PC-3 (cell line): ENCODE results near the gene REXO1. TPM values are rescaled to one million over a fixed set of nuclear protein-coding genes. Genes with fewer than 3 reads are reported as not detected.

Experiments used
- ATAC-seq: fragments of 200-7000 bp; cut with Tn5 transposase; 2 replicates; pipeline ENCODE4 v1.9.1; 2020; ENCODE audit warnings: mild to moderate bottlenecking, moderate library complexity
- BruUV-seq: library from RNA; stranded (reverse); fragments of 400-500 nt; replicated peaks from 2 replicates; lab custom pipeline; 2021; lab: Mats Ljungman, UMichigan
- CTCF ChIA-PET: fragments of 300-600 bp; sonication (Branson Sonifier 250); formaldehyde crosslinking; loops from one replicate; lab custom pipeline; 2022; ENCODE audit warnings: antibody characterized with exemption; lab: Charles Lee
- POLR2A ChIA-PET: fragments of 300-600 bp; sonication (Branson Sonifier 250); formaldehyde crosslinking; loops from one replicate; lab custom pipeline; 2022; ENCODE audit warnings: antibody characterized with exemption; ENCODE audit not compliant: unreplicated experiment; lab: Charles Lee
- DNase-seq: peaks from one replicate; pipeline ENCODE4 v3.0.0-alpha.2; 2015
- H2AFZ ChIP-seq: fragments of 300-600 bp; sonication (generic); 2 replicates; pipeline ENCODE4 v1.6.0; 2016; ENCODE audit warnings: antibody characterized with exemption, low read length
- H3F3A ChIP-seq: fragments of 300-600 bp; sonication (generic); one replicate; pipeline ENCODE4 v1.6.0; 2017; ENCODE audit warnings: antibody characterized with exemption, low read length, control low read depth, mild to moderate bottlenecking; ENCODE audit not compliant: unreplicated experiment
- H3K27ac ChIP-seq: fragments of 300-600 bp; sonication (generic); 2 replicates; pipeline ENCODE4 v1.5.1; 2016; ENCODE audit warnings: mild to moderate bottlenecking, low read length
- H3K27me3 ChIP-seq: fragments of 300-600 bp; sonication (generic); 2 replicates; pipeline ENCODE4 v1.6.1; 2016; ENCODE audit warnings: low read length, mixed read lengths
- H3K36me3 ChIP-seq: fragments of 300-600 bp; sonication (generic); 2 replicates; pipeline ENCODE4 v1.6.1; 2016; ENCODE audit warnings: low read depth, mixed run types, low read length, mixed read lengths
- H3K4me1 ChIP-seq: fragments of 300-600 bp; sonication (generic); 2 replicates; pipeline ENCODE4 v1.5.1; 2016; ENCODE audit warnings: low read length; ENCODE audit not compliant: insufficient read depth
- H3K4me2 ChIP-seq: fragments of 300-600 bp; sonication (generic); 2 replicates; pipeline ENCODE4 v1.6.0; 2016; ENCODE audit warnings: low read length
- H3K4me3 ChIP-seq: fragments of 300-600 bp; sonication (generic); 2 replicates; pipeline ENCODE4 v1.5.1; 2016; ENCODE audit warnings: mild to moderate bottlenecking, low read length, mixed read lengths
- H3K79me2 ChIP-seq: fragments of 300-600 bp; sonication (generic); 2 replicates; pipeline ENCODE4 v1.6.1; 2017; ENCODE audit warnings: low read length, mixed read lengths
- H3K9ac ChIP-seq: fragments of 300-600 bp; sonication (generic); 2 replicates; pipeline ENCODE4 v1.6.0; 2016; ENCODE audit warnings: mild to moderate bottlenecking, low read length
- H3K9me2 ChIP-seq: fragments of 300-600 bp; sonication (generic); replicated peaks from 2 replicates; pipeline ENCODE4 v1.6.1; 2016; ENCODE audit warnings: mixed run types, low read length, mixed read lengths
- H3K9me3 ChIP-seq: fragments of 300-600 bp; sonication (generic); 2 replicates; pipeline ENCODE4 v1.6.1; 2016; ENCODE audit warnings: low read length, mixed read lengths
- H4K20me1 ChIP-seq: fragments of 300-600 bp; sonication (generic); 2 replicates; pipeline ENCODE4 v1.6.1; 2016; ENCODE audit warnings: low read length, mixed read lengths
- EZH2 ChIP-seq: fragments of 300-600 bp; sonication (generic); IDR thresholded peaks from one replicate; pipeline ENCODE4 v1.6.1; 2017; ENCODE audit warnings: antibody characterized with exemption, mild to moderate bottlenecking, low read length; ENCODE audit not compliant: unreplicated experiment
- EZH2phosphoT487 ChIP-seq: fragments of 300-600 bp; sonication (generic); IDR thresholded peaks from 2 replicates; pipeline ENCODE4 v1.6.1; 2018; ENCODE audit warnings: mild to moderate bottlenecking, antibody characterized with exemption, low read length, borderline replicate concordance
- intact Hi-C: fragments of 100-400 bp; cut with micrococcal nuclease; formaldehyde crosslinking; loops from 2 replicates; pipeline ENCODE4 v1.9.0; 2023
- total RNA-seq: library from RNA; depleted of rRNA; stranded (reverse); fragments of >200 nt; gene quantifications from 2 replicates; pipeline ENCODE4 v1.2.3, GENCODE V29; 2014
- TF ChIP-seq, protein P1 (sequence below): fragments of 300-600 bp; sonication (generic); conservative IDR thresholded peaks from 2 replicates; pipeline ENCODE4 v1.5.1; 2017; ENCODE audit warnings: antibody characterized with exemption, low read depth, mild to moderate bottlenecking, low read length

Gene REXO1
- total RNA-seq, 1 experiment from 2014 or later, result 21.4 TPM

DNA sequence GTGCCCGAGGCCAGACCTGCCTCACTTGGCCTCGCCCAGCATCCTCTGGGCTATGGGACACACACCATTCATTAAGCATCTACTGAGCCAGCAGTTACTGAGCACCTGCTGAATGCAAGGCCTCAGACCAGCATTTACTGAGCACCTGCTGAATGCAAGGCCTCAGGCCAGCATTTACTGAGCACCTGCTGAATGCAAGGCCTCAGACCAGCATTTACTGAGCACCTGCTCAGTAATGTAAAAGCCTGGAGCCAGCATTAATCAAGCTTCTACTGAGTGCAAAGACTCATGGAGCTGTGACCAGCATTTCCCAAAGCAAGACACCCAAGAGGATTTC is 39.9 kb downstream of the REXO1 start:
- ATAC-seq (no peak), DNase-seq (no peak)
- H3K4me2 ChIP-seq, result no peak overlapping the region
- H3K4me3 ChIP-seq, result no peak overlapping the region
- H4K20me1 ChIP-seq, result no peaks in the 10 kb centered on the region
- TF ChIP-seq EZH2phosphoT487, result no peak
- TF ChIP-seq, protein P1, sequence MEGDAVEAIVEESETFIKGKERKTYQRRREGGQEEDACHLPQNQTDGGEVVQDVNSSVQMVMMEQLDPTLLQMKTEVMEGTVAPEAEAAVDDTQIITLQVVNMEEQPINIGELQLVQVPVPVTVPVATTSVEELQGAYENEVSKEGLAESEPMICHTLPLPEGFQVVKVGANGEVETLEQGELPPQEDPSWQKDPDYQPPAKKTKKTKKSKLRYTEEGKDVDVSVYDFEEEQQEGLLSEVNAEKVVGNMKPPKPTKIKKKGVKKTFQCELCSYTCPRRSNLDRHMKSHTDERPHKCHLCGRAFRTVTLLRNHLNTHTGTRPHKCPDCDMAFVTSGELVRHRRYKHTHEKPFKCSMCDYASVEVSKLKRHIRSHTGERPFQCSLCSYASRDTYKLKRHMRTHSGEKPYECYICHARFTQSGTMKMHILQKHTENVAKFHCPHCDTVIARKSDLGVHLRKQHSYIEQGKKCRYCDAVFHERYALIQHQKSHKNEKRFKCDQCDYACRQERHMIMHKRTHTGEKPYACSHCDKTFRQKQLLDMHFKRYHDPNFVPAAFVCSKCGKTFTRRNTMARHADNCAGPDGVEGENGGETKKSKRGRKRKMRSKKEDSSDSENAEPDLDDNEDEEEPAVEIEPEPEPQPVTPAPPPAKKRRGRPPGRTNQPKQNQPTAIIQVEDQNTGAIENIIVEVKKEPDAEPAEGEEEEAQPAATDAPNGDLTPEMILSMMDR, result no peak
- no peak for TF ChIP-seq EZH2
- no peaks in the 10 kb centered on the region for H3K79me2 ChIP-seq
- no peak overlapping the region for H3K27ac ChIP-seq
- ChIA-PET POLR2A (no interaction called here), CTCF (no interaction called here)
- H3K9ac ChIP-seq, result no peak overlapping the region
- H3K4me1 ChIP-seq, result peaks cover 15% of the 10 kb centered on the region
- BruUV-seq, result no TSS peak
- no peaks in the 10 kb centered on the region for H3F3A ChIP-seq
- no peak overlapping the region for H2AFZ ChIP-seq
- no peaks in the 10 kb centered on the region for H3K9me2 ChIP-seq
- intact Hi-C loops, result no loop called here
- H3K36me3 ChIP-seq, result no peaks in the 10 kb centered on the region
- H3K27me3 ChIP-seq, result no peaks in the 10 kb centered on the region
- no peaks in the 10 kb centered on the region for H3K9me3 ChIP-seq

DNA sequence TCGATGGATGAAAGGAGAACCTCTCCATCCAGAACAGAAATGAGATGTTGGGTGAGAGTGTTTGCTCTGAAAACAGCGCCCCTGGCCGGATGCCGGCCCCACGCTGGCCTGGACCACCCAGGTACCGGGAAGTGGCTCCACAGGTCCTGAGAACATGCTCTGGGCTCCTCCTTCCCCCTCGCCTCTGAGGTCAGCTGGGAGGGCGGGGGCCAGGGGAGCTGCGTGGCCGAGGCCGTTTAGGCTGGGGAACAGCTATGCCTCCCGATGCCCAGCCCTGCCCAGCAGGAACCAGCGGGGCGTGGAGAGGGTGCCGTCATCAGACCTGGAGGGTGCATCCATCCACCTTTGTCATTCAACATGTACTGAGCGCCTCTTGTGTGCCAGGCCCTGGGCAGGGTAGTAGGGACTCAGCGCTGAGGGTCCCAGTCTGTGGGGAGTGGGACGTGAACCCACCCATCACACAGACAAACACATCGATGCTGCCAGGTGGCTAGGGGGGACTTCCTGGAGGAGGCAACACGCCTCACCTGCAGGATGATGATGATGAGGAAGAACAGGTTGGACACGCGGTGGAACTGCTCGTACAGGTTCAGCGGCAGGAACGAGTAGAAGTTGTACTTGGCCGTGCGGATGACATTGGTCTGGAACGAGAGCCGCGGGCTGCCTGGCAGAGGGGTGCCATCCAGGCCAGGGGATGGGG is 40.4 kb downstream of the REXO1 start:
- Histone ChIP-seq H3K27ac (no peak overlapping the region), H3F3A (no peaks in the 10 kb centered on the region), H2AFZ (no peak overlapping the region), H3K9me3 (no peaks in the 10 kb centered on the region), H3K4me3 (no peak overlapping the region), H3K4me2 (no peak overlapping the region), H3K27me3 (no peaks in the 10 kb centered on the region), H3K36me3 (no peaks in the 10 kb centered on the region), H3K4me1 (peaks cover 11% of the 10 kb centered on the region), H3K9me2 (no peaks in the 10 kb centered on the region), H3K79me2 (no peaks in the 10 kb centered on the region), H3K9ac (no peak overlapping the region), H4K20me1 (no peaks in the 10 kb centered on the region)
- ATAC-seq (no peak), DNase-seq (no peak)
- no TSS peak for BruUV-seq
- POLR2A ChIA-PET, result no interaction called here
- CTCF ChIA-PET, result no interaction called here
- TF ChIP-seq, protein P1, result no peak
- TF ChIP-seq EZH2phosphoT487, result no peak
- TF ChIP-seq EZH2, result no peak
- intact Hi-C loops, result no loop called here

DNA sequence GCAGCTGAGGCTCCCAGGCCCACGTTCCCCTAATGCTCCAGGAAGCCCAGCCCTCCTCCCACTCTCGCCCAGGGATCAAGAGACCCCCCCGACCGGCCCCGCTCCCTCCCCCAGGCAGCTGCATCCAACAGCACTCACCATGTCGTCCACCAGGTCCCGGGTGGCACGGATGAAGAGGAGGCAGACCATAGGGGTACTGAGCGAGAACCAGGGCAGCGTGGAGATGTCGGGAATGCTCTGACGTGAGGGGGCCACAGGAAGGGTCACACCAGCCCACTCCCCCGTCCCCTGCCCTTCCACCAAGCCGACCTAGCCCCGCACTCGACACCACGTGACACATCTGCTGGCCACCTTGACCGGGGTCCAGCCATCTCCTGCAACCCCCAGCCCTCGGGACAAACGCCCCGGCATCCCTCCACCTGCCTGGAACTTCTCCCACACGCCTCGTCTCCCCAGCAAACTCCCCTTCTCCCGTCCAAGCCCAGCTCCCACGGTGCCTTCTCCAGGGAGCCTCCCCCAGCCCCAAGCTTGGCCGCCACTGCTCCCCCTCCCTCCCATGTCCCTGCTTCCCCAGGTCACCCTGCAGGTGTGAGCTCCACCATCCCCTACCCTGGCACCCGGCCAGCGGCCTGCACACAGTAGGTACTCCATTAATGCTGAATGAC is 41.1 kb downstream of the REXO1 start:
- no peak overlapping the region for H3K27ac ChIP-seq
- intact Hi-C loops, result no loop called here

More for the DNA sequence above, 41.1 kb downstream of the REXO1 start:
- no peaks in the 10 kb centered on the region for H3K9me2 ChIP-seq
- no TSS peak for BruUV-seq
- H3K9ac ChIP-seq, result no peak overlapping the region
- H3K4me1 ChIP-seq, result peaks cover 11% of the 10 kb centered on the region
- no peaks in the 10 kb centered on the region for H3F3A ChIP-seq
- CTCF ChIA-PET, result no interaction called here
- no peak overlapping the region for H3K4me2 ChIP-seq
- DNase-seq (no peak), ATAC-seq (no peak)
- TF ChIP-seq EZH2phosphoT487, result no peak
- no peak for TF ChIP-seq EZH2
- TF ChIP-seq, protein P1, result no peak
- POLR2A ChIA-PET, result no interaction called here
- no peaks in the 10 kb centered on the region for H4K20me1 ChIP-seq
- no peaks in the 10 kb centered on the region for H3K27me3 ChIP-seq
- no peaks in the 10 kb centered on the region for H3K79me2 ChIP-seq
- no peaks in the 10 kb centered on the region for H3K9me3 ChIP-seq
- H3K4me3 ChIP-seq, result no peak overlapping the region
- H2AFZ ChIP-seq, result no peak overlapping the region
- no peaks in the 10 kb centered on the region for H3K36me3 ChIP-seq
